ENCODE data around the gene PKNOX2.
A peak's percentile ranks its signal among the peaks of the same experiment; 100 is the strongest.

Gene PKNOX2

GRCh38 chr11:125320347-125321076 is 156.0 kb downstream of the PKNOX2 start:
- peak; percentile 50 for DNase-seq

GRCh38 chr11:125322289-125322688 is 157.7 kb downstream of the PKNOX2 start:
- DNase-seq, result no peak

- no peak for DNase-seq
Observed at GRCh38 chr11:125325196-125325595, 160.6 kb downstream of the PKNOX2 start.

GRCh38 chr11:125326126-125326525 is 161.6 kb downstream of the PKNOX2 start:
- DNase-seq, result no peak

GRCh38 chr11:125327518-125328224 is 163.1 kb downstream of the PKNOX2 start:
- DNase-seq, result no peak

GRCh38 chr11:125328225-125328580 is 163.7 kb downstream of the PKNOX2 start:
- no peak for DNase-seq

GRCh38 chr11:125329786-125330185 is 165.2 kb downstream of the PKNOX2 start:
- DNase-seq, result no peak

- DNase-seq, result no peak
Observed at GRCh38 chr11:125330462-125331325, 166.1 kb downstream of the PKNOX2 start.

- DNase-seq, result no peak
Observed at GRCh38 chr11:125331357-125332035, 166.9 kb downstream of the PKNOX2 start.

GRCh38 chr11:125332821-125333220 is 168.3 kb downstream of the PKNOX2 start:
- DNase-seq, result no peak

GRCh38 chr11:125333354-125334073 is 169.0 kb downstream of the PKNOX2 start:
- DNase-seq, result no peak

- no peak for DNase-seq
Observed at GRCh38 chr11:125335106-125335505, 170.6 kb downstream of the PKNOX2 start.

- DNase-seq, result no peak
Observed at GRCh38 chr11:125337836-125338834, 173.6 kb downstream of the PKNOX2 start.

GRCh38 chr11:125338886-125339811 is 174.6 kb downstream of the PKNOX2 start:
- DNase-seq, result no peak

GRCh38 chr11:125341676-125342075 is 177.1 kb downstream of the PKNOX2 start:
- DNase-seq, result no peak

GRCh38 chr11:125342281-125342930 is 177.9 kb downstream of the PKNOX2 start:
- no peak for DNase-seq

- no peak for DNase-seq
Observed at GRCh38 chr11:125343086-125343717, 178.7 kb downstream of the PKNOX2 start.

GRCh38 chr11:125343718-125344131 is 179.2 kb downstream of the PKNOX2 start:
- DNase-seq, result no peak
